GM13976 (cell line): ENCODE results near the gene PAK5.

Source experiments
- DNase-seq: peaks from one replicate; pipeline ENCODE4 v3.0.0; 2012; ENCODE audit warnings: low spot score
- CTCF ChIP-seq: IDR thresholded peaks from 2 replicates; pipeline ENCODE4 v1.5.1; 2012; ENCODE audit warnings: borderline replicate concordance, mild to moderate bottlenecking; ENCODE audit not compliant: insufficient read depth; ENCODE audit errors: extremely low read depth, missing control alignments, control extremely low read depth
- in situ Hi-C: fragments of 300-500 bp; cut with MboI; formaldehyde crosslinking; loops from one replicate; pipeline ENCODE4 v1.12.0; 2022; ENCODE audit warnings: low sequenced_read_pairs, mixed read lengths, inconsistent platforms; ENCODE audit not compliant: unreplicated experiment

The PAK5 gene

GRCh38 chr20:9557411-9557810 lies 281.5 kb downstream of the PAK5 start:
- TF ChIP-seq CTCF, result no peak
- in situ Hi-C loops, result no loop called here
- DNase-seq, result no peak

DNA sequence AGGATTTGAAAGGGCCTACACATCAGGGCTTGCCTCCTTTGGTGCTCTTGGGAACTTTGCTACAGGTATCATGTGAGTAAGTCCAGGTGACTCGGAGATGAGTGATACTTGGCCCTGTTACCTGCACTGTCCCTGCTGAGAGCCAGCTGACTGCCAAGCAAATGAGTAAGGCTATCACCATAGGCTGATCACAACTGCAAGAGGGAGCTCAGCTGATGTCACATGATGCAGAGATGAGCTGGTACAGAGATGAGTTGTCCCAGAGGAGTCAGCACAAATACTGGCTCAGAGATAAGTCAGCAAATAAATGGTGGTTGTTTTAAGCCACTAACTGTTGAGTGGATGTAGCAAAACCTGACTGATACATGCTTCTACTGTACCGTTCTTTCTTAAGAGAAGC lies 283.1 kb downstream of the PAK5 start:
- in situ Hi-C loops, result no loop called here
- no peak for DNase-seq
- no peak for TF ChIP-seq CTCF

DNA sequence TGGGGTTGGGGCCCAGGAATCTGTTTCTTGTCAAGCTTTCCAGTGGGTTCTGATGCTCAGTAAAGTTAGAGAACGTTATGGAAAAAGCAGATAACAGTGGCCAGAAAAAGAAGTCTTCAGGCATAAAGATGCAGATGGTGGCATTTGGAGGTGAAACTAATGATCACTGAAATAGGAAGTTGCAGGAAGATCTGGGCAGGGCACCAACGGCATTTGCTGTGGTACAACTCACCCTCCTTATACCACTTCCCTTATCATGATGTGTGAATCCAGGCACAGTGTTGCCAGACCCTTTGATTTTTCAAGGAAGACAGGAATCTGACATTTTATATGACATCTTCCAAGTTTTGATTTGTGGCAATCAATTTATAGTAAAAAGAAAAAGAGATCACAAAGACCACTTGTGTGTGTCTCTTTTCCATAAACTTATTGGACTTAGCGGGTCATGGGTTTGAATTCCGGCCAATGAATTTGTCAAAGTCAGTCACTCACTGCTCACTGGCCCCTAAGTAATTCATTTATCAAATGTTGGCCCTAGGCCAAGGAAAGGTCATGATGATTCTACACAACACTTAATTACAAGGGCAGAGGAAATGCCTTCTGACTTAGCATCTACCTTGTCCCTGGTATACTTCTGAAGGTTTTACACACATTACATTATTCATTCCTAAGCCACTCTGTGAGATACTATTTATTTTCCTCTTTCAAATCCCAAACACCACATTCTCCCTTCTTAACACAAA lies 286.9 kb downstream of the PAK5 start:
- no peak for DNase-seq

GRCh38 chr20:9550871-9551270 lies 288.0 kb downstream of the PAK5 start:
- no peak for DNase-seq

More for the DNA sequence above, 286.9 kb downstream of the PAK5 start:
- no peak for TF ChIP-seq CTCF
- in situ Hi-C loops, result no loop called here

GRCh38 chr20:9550283-9550682 lies 288.6 kb downstream of the PAK5 start:
- in situ Hi-C loops, result no loop called here
- DNase-seq, result no peak

More at GRCh38 chr20:9550871-9551270, 288.0 kb downstream of the PAK5 start:
- no peak for TF ChIP-seq CTCF
- in situ Hi-C loops, result no loop called here

GRCh38 chr20:9543214-9543613 lies 295.7 kb downstream of the PAK5 start:
- in situ Hi-C loops, result no loop called here
- DNase-seq, result no peak
- TF ChIP-seq CTCF, result no peak

More at GRCh38 chr20:9550283-9550682, 288.6 kb downstream of the PAK5 start:
- no peak for TF ChIP-seq CTCF

GRCh38 chr20:9535449-9535848 lies 303.4 kb downstream of the PAK5 start:
- in situ Hi-C loops, result no loop called here
- no peak for TF ChIP-seq CTCF
- no peak for DNase-seq
